ENCODE data around the gene PGM3. TPM values are rescaled to one million over a fixed set of nuclear protein-coding genes. Genes with fewer than 3 reads are reported as not detected.
A peak's percentile ranks its signal among the peaks of the same experiment; 100 is the strongest.

Gene PGM3
- polyA plus RNA-seq, 2 of the 4 experiments (the other 2 are of a cell fraction) = 37.3 to 51.7 TPM

- DNase-seq (ENCODE audit: low read depth in 1 of 2, low spot score in 1 of 2) = no peak
- Histone ChIP-seq H3K27ac (no peak overlapping the region), H3K4me1 (no peaks in the 10 kb centered on the region), H3K9me3 (no peaks in the 10 kb centered on the region), H3K4me3 (no peak overlapping the region), H3K4me2 (no peak overlapping the region)
- no peak for ATAC-seq
- ChIA-PET POLR2A (no interaction called here), CTCF (no interaction called here)
- 92% methylated on average over 2 of the region's 2 CpGs for WGBS (ENCODE audit: missing lambda C conversion rate)
- FAIRE-seq = no peak
- TF ChIP-seq FOSB (CRISPR knock-in tag; IDR thresholded peaks at IDR 0.05) = no peak
- no peak for TF ChIP-seq MYC (IDR thresholded peaks at IDR 0.05; ENCODE audit: borderline replicate concordance, low read length)
- no peak for TF ChIP-seq FOSL2 (IDR thresholded peaks at IDR 0.05)
- no peak for TF ChIP-seq FOSL2 (CRISPR knock-in tag; IDR thresholded peaks at IDR 0.05)
- TF ChIP-seq HES2 (IDR thresholded peaks at IDR 0.05) = no peak
- TF ChIP-seq E2F6 (IDR thresholded peaks at IDR 0.05; ENCODE audit: borderline replicate concordance, low read depth) = no peak
- TF ChIP-seq MAFK (IDR thresholded peaks at IDR 0.05; ENCODE audit: partially characterized antibody) = no peak
- no peak for TF ChIP-seq ZNF302 (CRISPR knock-in tag; IDR thresholded peaks at IDR 0.05)
- TF ChIP-seq, protein P1, sequence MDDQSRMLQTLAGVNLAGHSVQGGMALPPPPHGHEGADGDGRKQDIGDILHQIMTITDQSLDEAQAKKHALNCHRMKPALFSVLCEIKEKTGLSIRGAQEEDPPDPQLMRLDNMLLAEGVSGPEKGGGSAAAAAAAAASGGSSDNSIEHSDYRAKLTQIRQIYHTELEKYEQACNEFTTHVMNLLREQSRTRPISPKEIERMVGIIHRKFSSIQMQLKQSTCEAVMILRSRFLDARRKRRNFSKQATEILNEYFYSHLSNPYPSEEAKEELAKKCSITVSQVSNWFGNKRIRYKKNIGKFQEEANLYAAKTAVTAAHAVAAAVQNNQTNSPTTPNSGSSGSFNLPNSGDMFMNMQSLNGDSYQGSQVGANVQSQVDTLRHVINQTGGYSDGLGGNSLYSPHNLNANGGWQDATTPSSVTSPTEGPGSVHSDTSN (IDR thresholded peaks at IDR 0.05) = no peak
- TF ChIP-seq ATOH8 (CRISPR knock-in tag; IDR thresholded peaks at IDR 0.05; ENCODE audit: low read depth) = no peak
- TF ChIP-seq GATA3 (IDR thresholded peaks at IDR 0.05; ENCODE audit: borderline replicate concordance) = no peak
These were observed 65.1 kb downstream of the PGM3 start for GRCh38 chr6:83127976-83128375.

DNA sequence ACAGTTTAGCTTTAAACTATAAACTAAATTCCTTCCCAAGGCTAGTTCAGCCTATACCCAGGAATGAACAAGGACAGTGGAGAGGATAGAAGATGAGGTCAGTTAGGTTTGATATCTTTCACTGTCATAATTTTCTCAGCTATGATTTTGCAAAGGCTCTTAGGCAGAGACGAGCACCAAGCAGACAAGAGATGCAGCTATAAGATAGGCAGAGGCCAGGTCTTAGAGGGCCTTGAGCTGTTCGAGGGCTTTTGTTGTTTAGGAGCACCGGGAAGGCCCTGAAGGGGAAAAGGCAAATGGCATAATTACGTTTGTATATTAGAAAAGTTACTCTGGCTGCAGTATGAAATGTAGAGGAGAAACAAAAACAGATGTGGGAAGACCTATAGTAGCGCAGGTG lies 65.8 kb downstream of the PGM3 start:
- TF ChIP-seq E2F6 (IDR thresholded peaks at IDR 0.05; ENCODE audit: borderline replicate concordance, low read depth) (no peak), TP53 (CRISPR knock-in tag; IDR thresholded peaks at IDR 0.05) (no peak), ZC3H11A (IDR thresholded peaks at IDR 0.05) (no peak), PHF8 (IDR thresholded peaks at IDR 0.05; ENCODE audit: borderline replicate concordance, low read depth) (no peak), MAZ (IDR thresholded peaks at IDR 0.05; ENCODE audit: borderline replicate concordance, low read depth, low read length) (no peak), MAFK (IDR thresholded peaks at IDR 0.05; ENCODE audit: partially characterized antibody) (no peak), NFE2L2 (conservative IDR thresholded peaks at IDR 0.05; ENCODE audit: low read length) (no peak), CEBPB (IDR thresholded peaks at IDR 0.05) (no peak), EP300 (IDR thresholded peaks at IDR 0.05) (no peak), FOXS1 (CRISPR knock-in tag; IDR thresholded peaks at IDR 0.05) (no peak), RCOR1 (IDR thresholded peaks at IDR 0.05; ENCODE audit: low read depth, low read length) (no peak)
- H3K4me3 ChIP-seq = no peak overlapping the region
- 85% methylated on average over 5 of the region's 5 CpGs for WGBS (ENCODE audit: missing lambda C conversion rate)
- CTCF ChIA-PET = no interaction called here
- H3K4me1 ChIP-seq = no peaks in the 10 kb centered on the region
- ATAC-seq (no peak), DNase-seq (ENCODE audit: low read depth in 1 of 2, low spot score in 1 of 2) (no peak), FAIRE-seq (no peak)
- no peak overlapping the region for H3K27ac ChIP-seq
- no peak overlapping the region for H3K4me2 ChIP-seq
- H3K9me3 ChIP-seq = no peaks in the 10 kb centered on the region
- POLR2A ChIA-PET = no interaction called here

DNA sequence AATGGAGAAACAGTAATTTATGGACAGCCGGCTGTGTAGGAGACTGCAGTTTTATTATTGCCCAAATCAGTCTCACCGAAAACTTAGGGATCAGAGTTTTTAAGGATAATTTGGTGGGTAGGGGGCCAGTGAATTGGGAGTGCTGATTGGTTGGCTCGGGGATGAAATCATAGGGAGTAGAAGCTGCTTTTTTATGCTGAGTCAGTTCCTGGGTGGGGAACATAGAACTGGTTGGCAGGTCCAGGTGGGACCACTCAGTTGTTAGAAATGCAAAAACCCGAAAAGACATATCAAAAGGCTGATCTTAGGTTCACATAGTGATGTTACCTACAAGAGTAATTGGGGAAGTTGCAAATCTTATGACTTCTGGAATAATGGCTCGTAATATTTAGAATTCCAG lies 66.3 kb downstream of the PGM3 start:
- ChIA-PET CTCF (interaction anchor here (0.8 kb wide), 1 partner anchor 59 kb away, joined by 3 read pairs; the partner anchor contains the start of gene DOP1A), POLR2A (no interaction called here)
- Histone ChIP-seq H3K9me3 (no peaks in the 10 kb centered on the region), H3K4me1 (no peaks in the 10 kb centered on the region), H3K4me2 (no peak overlapping the region), H3K27ac (no peak overlapping the region), H3K4me3 (no peak overlapping the region)
- 92% methylated on average over 5 of the region's 5 CpGs for WGBS (ENCODE audit: missing lambda C conversion rate)
- FAIRE-seq (no peak), ATAC-seq (no peak), DNase-seq (ENCODE audit: low read depth in 1 of 2, low spot score in 1 of 2) (no peak)
- peak; percentile 34 for TF ChIP-seq MAFK (IDR thresholded peaks at IDR 0.05; ENCODE audit: partially characterized antibody)
- TF ChIP-seq REST (IDR thresholded peaks at IDR 0.05) = no peak
